Stimulated activated CD4-positive, alpha-beta T cell treated with anti-CD3 and anti-CD28 coated beads, Interleukin-12 subunit alpha, Interleukin-12 subunit beta, amount 100 ng/mL, for 24 hours (primary cell): Measurements from ENCODE around the gene SLC16A2.

Experiments used
- DNase-seq, 2 experiments: peaks; one replicate each; pipeline ENCODE4 v3.0.0-alpha.2; 2020; ENCODE audit warnings: low read depth in 2 of 2

Gene SLC16A2

GRCh38 chrX:74535408-74536151 is 114.3 kb downstream of the SLC16A2 start:
- peak in 1 of 2 experiments; percentile 26 for DNase-seq

- peak in 1 of 2 experiments; percentile 17 for DNase-seq
Measured at GRCh38 chrX:74536152-74536831, 115.0 kb downstream of the SLC16A2 start.

- no peak for DNase-seq
Measured at GRCh38 chrX:74536832-74537371, 115.6 kb downstream of the SLC16A2 start.

- DNase-seq = no peak
Measured at GRCh38 chrX:74540635-74541249, 119.4 kb downstream of the SLC16A2 start.

GRCh38 chrX:74545880-74546523 is 124.7 kb downstream of the SLC16A2 start:
- no peak for DNase-seq

GRCh38 chrX:74546984-74547383 is 125.7 kb downstream of the SLC16A2 start:
- DNase-seq = no peak

- peak; percentile 59 to 71 for DNase-seq
Measured at GRCh38 chrX:74550295-74550802, 129.1 kb downstream of the SLC16A2 start.

- no peak for DNase-seq
Measured at GRCh38 chrX:74551934-74552333, 130.6 kb downstream of the SLC16A2 start.

- DNase-seq = no peak
Measured at GRCh38 chrX:74557378-74557777, 136.1 kb downstream of the SLC16A2 start.

GRCh38 chrX:74578137-74578536 is 156.8 kb downstream of the SLC16A2 start:
- DNase-seq = no peak

- no peak for DNase-seq
Measured at GRCh38 chrX:74579597-74580198, 158.4 kb downstream of the SLC16A2 start.
